SH-SY5Y (cell line): ENCODE results near the gene TUBAL3.

ENCODE experiments used
- GATA2 ChIP-seq: IDR thresholded peaks from 2 replicates; pipeline ENCODE4 v1.6.1; 2011; ENCODE audit warnings: mild to moderate bottlenecking, low read depth, low read length
- GATA3 ChIP-seq: IDR thresholded peaks from 2 replicates; pipeline ENCODE4 v1.6.1; 2011; ENCODE audit warnings: low read depth, mild to moderate bottlenecking, low read length, moderate library complexity

GRCh38 chr10:5373891-5374611 is 30.6 kb downstream of the TUBAL3 start:
- TF ChIP-seq GATA2, result no peak
- TF ChIP-seq GATA3, result no peak
